22Rv1 (cell line): ENCODE data around the gene KCTD20.

ENCODE experiments used
- H3K27ac ChIP-seq: fragments of 450-650 bp; 2 replicates; pipeline ENCODE4 v1.5.1; 2017
- CTCF ChIP-seq: fragments of 450-650 bp; IDR thresholded peaks from 2 replicates; pipeline ENCODE4 v1.5.1; 2017; ENCODE audit warnings: mild to moderate bottlenecking
- ZFX ChIP-seq: fragments of 450-650 bp; IDR thresholded peaks from 2 replicates; pipeline ENCODE4 v1.6.1; 2017; ENCODE audit warnings: antibody characterized with exemption, borderline replicate concordance

The KCTD20 gene

GRCh38 chr6:36493859-36494258 is 51.1 kb downstream of the KCTD20 start:
- H3K27ac ChIP-seq = no peak overlapping the region
- TF ChIP-seq CTCF (no peak), ZFX (no peak)

GRCh38 chr6:36495086-36495485 is 52.3 kb downstream of the KCTD20 start:
- TF ChIP-seq CTCF = no peak
- TF ChIP-seq ZFX = no peak
- no peak overlapping the region for H3K27ac ChIP-seq

- H3K27ac ChIP-seq = no peak overlapping the region
- TF ChIP-seq ZFX = no peak
- no peak for TF ChIP-seq CTCF
Observed at GRCh38 chr6:36499918-36500317, 57.1 kb downstream of the KCTD20 start.

GRCh38 chr6:36501686-36502085 is 58.9 kb downstream of the KCTD20 start:
- TF ChIP-seq ZFX (no peak), CTCF (no peak)
- H3K27ac ChIP-seq = no peak overlapping the region

- H3K27ac ChIP-seq = no peak overlapping the region
Observed at GRCh38 chr6:36504181-36504580, 61.4 kb downstream of the KCTD20 start.

GRCh38 chr6:36504982-36505381 is 62.2 kb downstream of the KCTD20 start:
- H3K27ac ChIP-seq = no peak overlapping the region
- TF ChIP-seq CTCF (no peak), ZFX (no peak)

More at GRCh38 chr6:36504181-36504580, 61.4 kb downstream of the KCTD20 start:
- TF ChIP-seq ZFX (no peak), CTCF (no peak)

- H3K27ac ChIP-seq = no peak overlapping the region
- TF ChIP-seq ZFX = no peak
- TF ChIP-seq CTCF = no peak
Observed at GRCh38 chr6:36505744-36506534, 63.1 kb downstream of the KCTD20 start.
